HCT116 (cell line): ENCODE data around the gene SIPA1L3. TPM values are rescaled to one million over a fixed set of nuclear protein-coding genes. Genes with fewer than 3 reads are reported as not detected.

Source experiments
- ATAC-seq: fragments of 200-7000 bp; cut with Tn5 transposase; 2 replicates; pipeline ENCODE4 v1.9.1; 2020; ENCODE audit warnings: mild to moderate bottlenecking, moderate library complexity
- BruUV-seq: library from RNA; stranded (reverse); fragments of 400-500 nt; replicated peaks from 2 replicates; lab custom pipeline; 2021; lab: Mats Ljungman, UMichigan
- CTCF ChIA-PET: fragments of 300-600 bp; sonication (Branson Sonifier 250); formaldehyde crosslinking; loops from one replicate; lab custom pipeline; 2021; ENCODE audit warnings: antibody characterized with exemption; lab: Charles Lee
- POLR2A ChIA-PET: fragments of 300-600, 350-600 bp; sonication (Branson Sonifier 250); formaldehyde crosslinking; loops from one replicate; lab custom pipeline; 2021; ENCODE audit warnings: antibody characterized with exemption; lab: Charles Lee
- RAD21 ChIA-PET, 2 experiments: fragments of 300-600 bp; sonication (Branson Sonifier 250); formaldehyde crosslinking; loops; one replicate each; lab custom pipeline; 2023; ENCODE audit warnings: low total read pairs in 2 of 2; ENCODE audit not compliant: uncharacterized antibody in 2 of 2, unreplicated experiment in 2 of 2, low non-redundant PET in 1 of 2; lab: Charles Lee
- DNase-seq: peaks from one replicate; pipeline ENCODE4 v3.0.0-alpha.2; 2010; ENCODE audit warnings: low read depth, low spot score
- H2AFZ ChIP-seq: fragments of 200-600 bp; shearing (Covaris generic), sonication (generic); 2 replicates; pipeline ENCODE4 v1.6.1; 2017; ENCODE audit warnings: low read depth, mixed run types, mixed read lengths, antibody characterized with exemption, low read length; ENCODE audit not compliant: poor library complexity, severe bottlenecking
- H3K27ac ChIP-seq: 2 replicates; pipeline ENCODE4 v1.5.1; 2012; ENCODE audit warnings: low read depth, low read length
- H3K27me3 ChIP-seq: fragments of 200-600 bp; sonication (generic); 2 replicates; pipeline ENCODE4 v1.6.1; 2016; ENCODE audit warnings: mixed run types, low read length, mixed read lengths; ENCODE audit not compliant: insufficient read depth
- H3K36me3 ChIP-seq, 2 experiments: fragments of 200-500 bp in 1 of 2; fragments of 200-600 bp in 1 of 2; sonication (Bioruptor generic) in 1 of 2; sonication (generic) in 1 of 2; 2 replicates each; pipeline versions ENCODE4 v1.5.1 to v1.6.1; 2014 to 2016; ENCODE audit warnings: low read length in 2 of 2, inconsistent platforms in 1 of 2, mixed read lengths in 1 of 2, mixed run types in 1 of 2; ENCODE audit not compliant: insufficient read depth in 2 of 2, control insufficient read depth in 1 of 2
- H3K4me1 ChIP-seq, 2 experiments: fragments of 200-600 bp in 1 of 2; sonication (generic) in 1 of 2; 2 replicates each; pipeline versions ENCODE4 v1.5.1 to v1.6.1; 2012 to 2017; ENCODE audit warnings: low read length in 2 of 2, inconsistent platforms in 1 of 2, mild to moderate bottlenecking in 1 of 2, mixed read lengths in 1 of 2, mixed run types in 1 of 2, moderate library complexity in 1 of 2; ENCODE audit not compliant: insufficient read depth in 2 of 2, control insufficient read depth in 1 of 2
- H3K4me2 ChIP-seq: fragments of 200-600 bp; sonication (generic); 2 replicates; pipeline ENCODE4 v1.6.1; 2017; ENCODE audit warnings: mixed run types, low read length, mixed read lengths
- H3K4me3 ChIP-seq, 2 experiments: fragments of 200-600 bp in 1 of 2; sonication (generic) in 1 of 2; replicated peaks in 1 of 2; 2 replicates each; pipeline ENCODE4 v1.5.1; 2011 to 2016; ENCODE audit warnings: low read length in 2 of 2, control low read depth in 1 of 2, low read depth in 1 of 2, mild to moderate bottlenecking in 1 of 2, mixed read lengths in 1 of 2, mixed run types in 1 of 2
- H3K79me2 ChIP-seq: fragments of 200-600 bp; sonication (generic); 2 replicates; pipeline ENCODE4 v1.6.1; 2017; ENCODE audit warnings: mild to moderate bottlenecking, mixed run types, low read length, moderate library complexity, mixed read lengths; ENCODE audit not compliant: insufficient read depth
- H3K9ac ChIP-seq: fragments of 200-600 bp; sonication (generic); 2 replicates; pipeline ENCODE4 v1.6.1; 2016; ENCODE audit warnings: low read length, mixed read lengths
- H3K9me2 ChIP-seq: fragments of 200-600 bp; sonication (generic), shearing (Covaris generic); 2 replicates; pipeline ENCODE4 v1.6.1; 2017; ENCODE audit warnings: mixed run types, mild to moderate bottlenecking, moderate library complexity; ENCODE audit not compliant: insufficient read depth
- H3K9me3 ChIP-seq, 2 experiments: fragments of 200-500 bp in 1 of 2; fragments of 200-600 bp in 1 of 2; sonication (Bioruptor generic) in 1 of 2; sonication (generic) in 1 of 2; 2 replicates each; pipeline ENCODE4 v1.6.1; 2014 to 2017; ENCODE audit warnings: low read length in 2 of 2, mixed read lengths in 2 of 2, inconsistent platforms in 1 of 2, low read depth in 1 of 2, mild to moderate bottlenecking in 1 of 2, mixed run types in 1 of 2, moderate library complexity in 1 of 2; ENCODE audit not compliant: control insufficient read depth in 1 of 2, insufficient read depth in 1 of 2
- H4K20me1 ChIP-seq: fragments of 200-600 bp; sonication (generic), shearing (Covaris generic); 2 replicates; pipeline ENCODE4 v1.6.1; 2017; ENCODE audit warnings: mixed run types, mild to moderate bottlenecking, moderate library complexity; ENCODE audit not compliant: insufficient read depth
- ATF3 ChIP-seq: IDR thresholded peaks from 2 replicates; pipeline ENCODE4 v1.6.1; 2012
- CBX3 ChIP-seq: IDR thresholded peaks from 2 replicates; pipeline ENCODE4 v1.6.1; 2012; ENCODE audit warnings: low read depth
- CEBPB ChIP-seq: IDR thresholded peaks from 2 replicates; pipeline ENCODE4 v1.6.1; 2012; ENCODE audit warnings: low read depth
- EGR1 ChIP-seq: IDR thresholded peaks from 2 replicates; pipeline ENCODE4 v1.6.1; 2012; ENCODE audit warnings: low read depth
- ELF1 ChIP-seq: IDR thresholded peaks from 2 replicates; pipeline ENCODE4 v1.6.1; 2012; ENCODE audit warnings: low read depth, borderline replicate concordance
- EZH2 ChIP-seq: fragments of 200-600 bp; sonication (generic); IDR thresholded peaks from 2 replicates; pipeline ENCODE4 v1.6.1; 2017; ENCODE audit warnings: antibody characterized with exemption, mixed run types
- EZH2phosphoT487 ChIP-seq: fragments of 200-600 bp; IDR thresholded peaks from 2 replicates; pipeline ENCODE4 v1.6.1; 2018; ENCODE audit warnings: antibody characterized with exemption, borderline replicate concordance
- JUND ChIP-seq: IDR thresholded peaks from 2 replicates; pipeline ENCODE4 v1.6.1; 2012
- MAX ChIP-seq: IDR thresholded peaks from 2 replicates; pipeline ENCODE4 v1.6.1; 2012
- POLR2A ChIP-seq: IDR thresholded peaks from 2 replicates; pipeline ENCODE4 v1.7.0; 2011; ENCODE audit warnings: borderline replicate concordance; ENCODE audit not compliant: insufficient read depth, insufficient read length; ENCODE audit errors: extremely low read depth
- RAD21 ChIP-seq: IDR thresholded peaks from 2 replicates; pipeline ENCODE4 v1.6.1; 2012; ENCODE audit warnings: low read depth, mild to moderate bottlenecking
- SIN3A ChIP-seq: IDR thresholded peaks from 2 replicates; pipeline ENCODE4 v1.6.1; 2012; ENCODE audit warnings: low read depth
- SP1 ChIP-seq: IDR thresholded peaks from 2 replicates; pipeline ENCODE4 v1.6.1; 2012; ENCODE audit warnings: low read depth
- TCF7L2 ChIP-seq: IDR thresholded peaks from 2 replicates; pipeline ENCODE4 v1.7.0; 2011; ENCODE audit warnings: borderline replicate concordance, inconsistent platforms; ENCODE audit not compliant: insufficient read depth, insufficient read length; ENCODE audit errors: extremely low read depth
- YY1 ChIP-seq: IDR thresholded peaks from 2 replicates; pipeline ENCODE4 v1.6.1; 2011; ENCODE audit warnings: low read length, low read depth, moderate library complexity, mild to moderate bottlenecking; ENCODE audit not compliant: insufficient replicate concordance; ENCODE audit errors: extremely low read depth
- ZBTB33 ChIP-seq: IDR thresholded peaks from 2 replicates; pipeline ENCODE4 v1.6.1; 2011; ENCODE audit warnings: mild to moderate bottlenecking, low read length, moderate library complexity; ENCODE audit not compliant: insufficient replicate concordance; ENCODE audit errors: extremely low read depth
- ZFX ChIP-seq: fragments of 450-650 bp; IDR thresholded peaks from 2 replicates; pipeline ENCODE4 v1.6.1; 2017
- intact Hi-C: fragments of 100-400 bp; cut with micrococcal nuclease; formaldehyde crosslinking; loops from 2 replicates; pipeline ENCODE4 v1.10.0; 2022
- total RNA-seq: library from RNA; stranded (reverse); gene quantifications from one replicate; pipeline ENCODE4 v1.2.1, GENCODE V29; 2021; ENCODE audit not compliant: unreplicated experiment

Gene SIPA1L3
- total RNA-seq, 1 experiment from 2014 or later: 41.8 TPM

GRCh38 chr19:38164526-38164925 is 257.5 kb downstream of the SIPA1L3 start (continued):
- TF ChIP-seq EGR1 (no peak), TCF7L2 (no peak)

GRCh38 chr19:38165335-38165734 is 258.3 kb downstream of the SIPA1L3 start:
- BruUV-seq: no TSS peak

GRCh38 chr19:38168637-38169036 is 261.6 kb downstream of the SIPA1L3 start:
- Histone ChIP-seq H2AFZ (no peak overlapping the region), H3K4me1 (no peaks in the 10 kb centered on the region), H3K27ac (no peak overlapping the region), H3K27me3 (no peaks in the 10 kb centered on the region), H3K9me2 (no peaks in the 10 kb centered on the region), H3K9ac (no peak overlapping the region), H3K4me2 (no peak overlapping the region), H3K79me2 (no peaks in the 10 kb centered on the region), H3K36me3 (peaks cover 0 to 3% of the 10 kb centered on the region in 2 experiments; a peak in 2 of 4 replicates), H3K9me3 (no peaks in the 10 kb centered on the region), H4K20me1 (no peaks in the 10 kb centered on the region), H3K4me3 (no peak overlapping the region)
- no TSS peak for BruUV-seq
- ATAC-seq: no peak
- ChIA-PET POLR2A (no interaction called here), CTCF (no interaction called here), RAD21 (no interaction called here)
- intact Hi-C loops: no loop called here
- DNase-seq: no peak
- TF ChIP-seq JUND (no peak), EZH2 (no peak), EGR1 (no peak), POLR2A (no peak), CBX3 (no peak), MAX (no peak), EZH2phosphoT487 (no peak), RAD21 (no peak), ZBTB33 (no peak), ZFX (no peak), SIN3A (no peak), SP1 (no peak)

More at GRCh38 chr19:38165335-38165734, 258.3 kb downstream of the SIPA1L3 start:
- Histone ChIP-seq H4K20me1 (no peaks in the 10 kb centered on the region), H3K27ac (no peak overlapping the region), H3K9me2 (no peaks in the 10 kb centered on the region), H2AFZ (no peak overlapping the region), H3K27me3 (no peaks in the 10 kb centered on the region), H3K4me3 (no peak overlapping the region), H3K9me3 (peaks cover 8 to 12% of the 10 kb centered on the region in 2 experiments; a peak in 2 of 4 replicates), H3K79me2 (no peaks in the 10 kb centered on the region), H3K4me1 (no peaks in the 10 kb centered on the region), H3K36me3 (peaks cover 3 to 17% of the 10 kb centered on the region in 2 experiments; a peak in 3 of 4 replicates), H3K9ac (no peak overlapping the region), H3K4me2 (no peak overlapping the region)
- RAD21 ChIA-PET: no interaction called here
- intact Hi-C loops: no loop called here
- no peak for DNase-seq
- ATAC-seq: no peak
- TF ChIP-seq RAD21: no peak
- no peak for TF ChIP-seq CBX3
- no peak for TF ChIP-seq YY1
- no peak for TF ChIP-seq ZFX
- no peak for TF ChIP-seq JUND
- no peak for TF ChIP-seq SIN3A
- TF ChIP-seq ATF3: no peak
- TF ChIP-seq CEBPB: no peak
- TF ChIP-seq TCF7L2: no peak
- no peak for TF ChIP-seq ELF1
- TF ChIP-seq, all 23 proteins: peak for 0
- ChIA-PET CTCF (no interaction called here), POLR2A (no interaction called here)
